ENCODE data around the gene KDM5B. TPM values are rescaled to one million over a fixed set of nuclear protein-coding genes. Genes with fewer than 3 reads are reported as not detected.

Gene KDM5B
- total RNA-seq, 4 donors from 2014 or later, result 21.8 to 180 (median 47.1) TPM

- TF ChIP-seq CTCF (IDR thresholded peaks at IDR 0.05), result no peak
- no peak for TF ChIP-seq POLR2A (IDR thresholded peaks at IDR 0.05)
- no peak overlapping the region for H3K4me3 ChIP-seq
- no peak for DNase-seq
- no peaks in the 10 kb centered on the region for H3K9me3 ChIP-seq
- no peaks in the 10 kb centered on the region for H3K36me3 ChIP-seq
- no peaks in the 10 kb centered on the region for H3K4me1 ChIP-seq
- intact Hi-C loops (cut with DNase I; ENCODE audit: low total_unique reads), result no loop called here
- no peak overlapping the region for H3K27ac ChIP-seq
- H3K27me3 ChIP-seq, result no peaks in the 10 kb centered on the region
These were observed 4.2 kb upstream of the KDM5B start for GRCh38 chr1:202812176-202813026.

- Histone ChIP-seq H3K9me3 (no peaks in the 10 kb centered on the region), H3K27ac (peak overlapping the region; percentile 83 to 85), H3K4me1 (no peaks in the 10 kb centered on the region), H3K4me3 (peak overlapping the region; percentile 75 to 77), H3K27me3 (no peaks in the 10 kb centered on the region), H3K36me3 (no peaks in the 10 kb centered on the region)
- DNase-seq, result peak; percentile 26 to 32
- TF ChIP-seq POLR2A (IDR thresholded peaks at IDR 0.05) (no peak), CTCF (IDR thresholded peaks at IDR 0.05) (no peak)
- intact Hi-C loops (cut with DNase I; ENCODE audit: low total_unique reads), result no loop called here
These were observed 3.3 kb upstream of the KDM5B start for GRCh38 chr1:202811296-202812175.

- Histone ChIP-seq H3K9me3 (no peaks in the 10 kb centered on the region), H3K27me3 (no peaks in the 10 kb centered on the region), H3K4me3 (peak within 1 kb of the TSS; percentile 75 to 77), H3K4me1 (no peaks in the 10 kb centered on the region), H3K36me3 (no peaks in the 10 kb centered on the region), H3K27ac (peak within 1 kb of the TSS; percentile 83 to 85)
- peak; percentile 93 to 96 for DNase-seq
- TF ChIP-seq POLR2A (IDR thresholded peaks at IDR 0.05) (peak; percentile 77 to 81), CTCF (IDR thresholded peaks at IDR 0.05) (peak in 1 of 4 experiments; percentile 5)
- intact Hi-C loops (cut with DNase I; ENCODE audit: low total_unique reads), result no loop called here
These were observed 2.5 kb upstream of the KDM5B start, which contains the start of gene PCAT6 for GRCh38 chr1:202810615-202811295. PCAT6 (plus strand) TSS chr1:202810954.

- intact Hi-C loops (cut with DNase I; ENCODE audit: low total_unique reads), result no loop called here
- no peak for DNase-seq
- peak overlapping the region; percentile 83 to 85 for H3K27ac ChIP-seq
- H3K9me3 ChIP-seq, result no peaks in the 10 kb centered on the region
- peak overlapping the region; percentile 75 to 77 for H3K4me3 ChIP-seq
- no peak for TF ChIP-seq POLR2A (IDR thresholded peaks at IDR 0.05)
- TF ChIP-seq CTCF (IDR thresholded peaks at IDR 0.05), result no peak
- H3K36me3 ChIP-seq, result no peaks in the 10 kb centered on the region
- H3K27me3 ChIP-seq, result no peaks in the 10 kb centered on the region
- H3K4me1 ChIP-seq, result no peaks in the 10 kb centered on the region
These were observed 2.0 kb upstream of the KDM5B start for GRCh38 chr1:202810193-202810614.

All from uterus (tissue), 4 donors.